ENCODE results near the gene CRACR2A.

The CRACR2A gene

GRCh38 chr12:3594966-3595365 is 157.9 kb downstream of the CRACR2A start:
- no peak for TF ChIP-seq CTCF (IDR thresholded peaks at IDR 0.05; ENCODE audit: low read length, missing control alignments)
- no peak overlapping the region for H3K4me3 ChIP-seq (replicated peaks; ENCODE audit: low read depth, low read length)
- DNase-seq (ENCODE audit: low read depth): no peak

- DNase-seq (ENCODE audit: low read depth): no peak
- no peak overlapping the region for H3K4me3 ChIP-seq (replicated peaks; ENCODE audit: low read depth, low read length)
- TF ChIP-seq CTCF (IDR thresholded peaks at IDR 0.05; ENCODE audit: low read length, missing control alignments): no peak
Measured at GRCh38 chr12:3593906-3594483, 158.9 kb downstream of the CRACR2A start.

GRCh38 chr12:3592856-3593625 is 159.9 kb downstream of the CRACR2A start:
- H3K4me3 ChIP-seq (replicated peaks; ENCODE audit: low read depth, low read length): no peak overlapping the region
- no peak for DNase-seq (ENCODE audit: low read depth)
- TF ChIP-seq CTCF (IDR thresholded peaks at IDR 0.05; ENCODE audit: low read length, missing control alignments): no peak

GRCh38 chr12:3589745-3590144 is 163.2 kb downstream of the CRACR2A start:
- H3K4me3 ChIP-seq (replicated peaks; ENCODE audit: low read depth, low read length): no peak overlapping the region
- no peak for DNase-seq (ENCODE audit: low read depth)

GRCh38 chr12:3587402-3588013 is 165.4 kb downstream of the CRACR2A start:
- no peak overlapping the region for H3K4me3 ChIP-seq (replicated peaks; ENCODE audit: low read depth, low read length)
- no peak for DNase-seq (ENCODE audit: low read depth)
- TF ChIP-seq CTCF (IDR thresholded peaks at IDR 0.05; ENCODE audit: low read length, missing control alignments): no peak

More at GRCh38 chr12:3589745-3590144, 163.2 kb downstream of the CRACR2A start:
- no peak for TF ChIP-seq CTCF (IDR thresholded peaks at IDR 0.05; ENCODE audit: low read length, missing control alignments)

- no peak overlapping the region for H3K4me3 ChIP-seq (replicated peaks; ENCODE audit: low read depth, low read length)
- TF ChIP-seq CTCF (IDR thresholded peaks at IDR 0.05; ENCODE audit: low read length, missing control alignments): no peak
- no peak for DNase-seq (ENCODE audit: low read depth)
Measured at GRCh38 chr12:3583656-3584334, 169.1 kb downstream of the CRACR2A start.
